GM12892 (cell line): ENCODE results near the gene CDH13.

Experiments
- DNase-seq: peaks from one replicate; pipeline ENCODE4 v3.0.0; 2011; ENCODE audit not compliant: insufficient read length
- FAIRE-seq: peaks from 2 replicates; lab custom pipeline; 2011; peaks lifted over from hg19 to GRCh38; lab: Jason Lieb, UNC
- POLR2A ChIP-seq: IDR thresholded peaks from 2 replicates; pipeline ENCODE4 v1.6.1; 2011; ENCODE audit warnings: low read depth, low read length, control low read depth
- POLR2AphosphoS5 ChIP-seq: IDR thresholded peaks from 2 replicates; pipeline ENCODE4 v1.6.1; 2011; ENCODE audit warnings: low read depth, low read length, control low read depth
- TAF1 ChIP-seq: IDR thresholded peaks from 2 replicates; pipeline ENCODE4 v1.6.1; 2011; ENCODE audit warnings: low read depth, mild to moderate bottlenecking, control low read depth, low read length, borderline replicate concordance

Gene CDH13

GRCh38 chr16:83115491-83116232 is 488.9 kb downstream of the CDH13 start:
- TF ChIP-seq POLR2A: no peak
- no peak for TF ChIP-seq POLR2AphosphoS5
- TF ChIP-seq TAF1: no peak
- DNase-seq (no peak), FAIRE-seq (no peak)

DNA sequence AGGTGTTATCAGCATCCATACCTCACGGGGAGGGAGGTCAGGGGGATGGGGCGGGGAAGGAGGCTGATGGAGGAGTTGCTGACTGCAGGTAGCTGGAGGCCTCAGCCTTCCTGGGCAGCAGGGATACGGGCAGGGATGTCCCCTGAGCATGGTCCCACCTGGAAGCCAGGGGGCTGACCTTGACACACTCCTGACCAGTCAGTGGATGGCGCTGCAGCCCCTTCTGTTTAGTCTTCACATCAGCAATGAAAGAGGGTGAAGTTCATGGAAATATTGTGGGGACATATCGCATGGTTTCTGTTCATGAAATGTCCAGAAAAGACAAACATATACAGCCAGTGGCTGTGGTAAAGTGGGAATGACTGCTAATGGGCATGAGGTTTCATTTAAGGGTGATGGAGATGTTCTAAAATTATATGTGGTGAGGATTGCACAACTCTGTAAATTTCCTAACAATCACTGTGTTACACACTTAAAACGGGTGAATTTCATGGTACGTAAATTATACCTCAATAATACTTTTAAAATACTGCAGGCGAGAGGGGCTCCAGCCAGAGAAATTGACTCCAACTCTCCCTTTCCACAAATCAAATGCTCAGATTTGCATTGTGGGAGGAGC is 489.6 kb downstream of the CDH13 start:
- FAIRE-seq (no peak), DNase-seq (no peak)
- no peak for TF ChIP-seq POLR2A
- no peak for TF ChIP-seq POLR2AphosphoS5
- TF ChIP-seq TAF1: no peak

DNA sequence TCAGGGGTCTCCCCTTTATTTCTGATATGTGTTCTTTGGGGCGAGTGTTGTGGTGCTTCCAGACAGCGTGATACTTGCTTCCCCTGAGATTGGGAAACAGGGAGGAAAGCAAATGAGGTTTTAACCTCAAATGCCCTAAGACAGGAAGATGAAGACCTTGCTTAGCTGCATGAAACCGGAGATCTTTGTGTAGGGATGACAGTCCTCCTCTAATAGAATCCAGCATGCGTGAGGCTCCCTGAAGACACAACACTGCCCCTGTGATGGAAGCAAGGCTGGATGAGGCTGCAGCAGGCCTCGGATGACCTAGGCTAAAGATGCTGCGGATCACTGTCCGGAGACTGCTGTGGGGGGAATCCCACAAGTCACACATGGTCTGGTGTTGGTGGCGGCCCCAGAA is 491.0 kb downstream of the CDH13 start:
- TF ChIP-seq TAF1: no peak
- no peak for TF ChIP-seq POLR2A
- TF ChIP-seq POLR2AphosphoS5: no peak
- no peak for FAIRE-seq
- no peak for DNase-seq

GRCh38 chr16:83118365-83118764 is 491.6 kb downstream of the CDH13 start:
- no peak for DNase-seq
- TF ChIP-seq POLR2AphosphoS5 (no peak), TAF1 (no peak), POLR2A (no peak)
- FAIRE-seq: no peak

- TF ChIP-seq POLR2AphosphoS5: no peak
- no peak for TF ChIP-seq POLR2A
- TF ChIP-seq TAF1: no peak
- no peak for FAIRE-seq
Measured at GRCh38 chr16:83125999-83126568, 499.3 kb downstream of the CDH13 start.

GRCh38 chr16:83128041-83128440 is 501.3 kb downstream of the CDH13 start:
- FAIRE-seq: no peak
- DNase-seq: no peak
- TF ChIP-seq POLR2A (no peak), POLR2AphosphoS5 (no peak), TAF1 (no peak)

More at GRCh38 chr16:83125999-83126568, 499.3 kb downstream of the CDH13 start:
- DNase-seq: no peak

- TF ChIP-seq TAF1 (no peak), POLR2AphosphoS5 (no peak), POLR2A (no peak)
- DNase-seq: no peak
- FAIRE-seq: no peak
Measured at GRCh38 chr16:83130039-83130438, 503.3 kb downstream of the CDH13 start.

- DNase-seq: no peak
- FAIRE-seq: no peak
- TF ChIP-seq TAF1: no peak
- TF ChIP-seq POLR2A: no peak
- TF ChIP-seq POLR2AphosphoS5: no peak
Measured at GRCh38 chr16:83134638-83135037, 507.9 kb downstream of the CDH13 start.

DNA sequence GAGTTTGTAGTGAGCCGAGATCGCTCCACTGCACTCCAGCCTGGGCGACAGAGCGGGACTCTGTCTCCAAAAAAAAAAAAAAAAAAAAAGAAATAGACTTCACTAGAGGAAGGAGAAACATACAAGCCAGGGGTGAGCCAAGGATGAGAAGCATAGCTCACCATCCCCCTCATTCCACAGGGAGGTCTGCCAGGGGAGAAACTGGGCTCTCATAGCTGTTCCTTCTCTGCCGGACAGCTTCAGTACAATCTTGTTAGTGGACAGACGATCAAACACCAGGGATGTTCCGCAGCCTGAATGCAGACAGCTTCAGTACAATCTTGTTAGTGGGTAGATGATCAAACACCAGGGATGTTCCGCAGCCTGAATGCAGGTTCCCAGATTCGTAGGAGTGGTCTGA is 509.6 kb downstream of the CDH13 start:
- no peak for TF ChIP-seq TAF1
- TF ChIP-seq POLR2AphosphoS5: no peak
- no peak for TF ChIP-seq POLR2A
- DNase-seq: no peak
- FAIRE-seq: no peak

- FAIRE-seq (no peak), DNase-seq (no peak)
Measured at GRCh38 chr16:83136924-83137323, 510.2 kb downstream of the CDH13 start.

GRCh38 chr16:83137326-83137781 is 510.6 kb downstream of the CDH13 start:
- TF ChIP-seq POLR2AphosphoS5: no peak
- no peak for TF ChIP-seq POLR2A
- no peak for TF ChIP-seq TAF1
- FAIRE-seq: no peak
- DNase-seq: no peak

More at GRCh38 chr16:83136924-83137323, 510.2 kb downstream of the CDH13 start:
- TF ChIP-seq TAF1: no peak
- TF ChIP-seq POLR2AphosphoS5: no peak
- TF ChIP-seq POLR2A: no peak

DNA sequence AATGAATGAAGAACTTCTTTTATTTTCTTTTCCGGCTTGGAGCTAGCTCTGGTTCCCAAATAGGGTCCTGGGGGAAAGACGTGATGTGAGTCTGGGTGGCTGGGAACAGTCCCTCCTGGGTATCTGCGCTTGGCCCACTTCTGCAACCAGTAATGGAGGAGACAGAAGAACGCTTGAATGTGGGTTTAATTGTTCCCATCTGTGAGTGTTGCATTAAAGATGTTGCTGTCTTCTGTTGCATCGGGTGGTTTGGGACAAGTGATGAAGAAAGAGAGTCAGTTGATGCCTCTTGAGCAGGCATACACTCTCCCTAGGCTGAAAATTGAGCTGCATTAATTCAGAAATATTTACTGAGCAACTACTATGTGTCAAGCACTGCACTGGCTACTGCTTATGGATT is 511.1 kb downstream of the CDH13 start:
- no peak for TF ChIP-seq TAF1
- no peak for TF ChIP-seq POLR2AphosphoS5
- no peak for TF ChIP-seq POLR2A
- FAIRE-seq (no peak), DNase-seq (no peak)

DNA sequence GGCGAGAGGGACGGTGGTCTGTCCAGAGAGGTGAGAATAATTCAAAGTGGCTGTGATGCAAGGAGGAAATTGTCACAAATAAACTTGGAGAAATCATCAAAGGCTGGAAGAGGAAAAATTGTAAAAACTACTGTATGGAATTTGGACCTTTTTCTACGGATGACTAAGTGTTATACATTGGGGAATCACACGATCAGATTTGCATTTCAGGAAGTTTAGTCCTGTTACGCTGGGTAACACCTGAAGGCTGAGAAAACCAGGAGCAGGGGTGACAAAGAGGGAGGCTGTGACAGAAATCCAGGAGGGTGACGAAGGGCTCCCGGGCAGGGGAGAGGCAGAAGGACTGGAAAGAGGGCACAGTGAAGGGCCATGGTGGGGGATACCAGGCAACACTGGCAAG is 511.7 kb downstream of the CDH13 start:
- TF ChIP-seq POLR2A: no peak
- TF ChIP-seq POLR2AphosphoS5: no peak
- no peak for TF ChIP-seq TAF1
- no peak for DNase-seq
- no peak for FAIRE-seq
